HG02981 (cell line): ENCODE measurements around the gene MIEN1.
"Not testable (repeated sequence)": the region's sequence is repeated elsewhere in the genome, so short reads cannot be mapped to it uniquely, and the experiment has no call there.

ENCODE experiments used
- ATAC-seq: cut with Tn5 transposase; IDR thresholded peaks from one replicate; pipeline ENCODE4 v1.9.1; 2021; ENCODE audit warnings: mild to moderate bottlenecking, moderate library complexity; ENCODE audit not compliant: unreplicated experiment

MIEN1 gene, protein sequence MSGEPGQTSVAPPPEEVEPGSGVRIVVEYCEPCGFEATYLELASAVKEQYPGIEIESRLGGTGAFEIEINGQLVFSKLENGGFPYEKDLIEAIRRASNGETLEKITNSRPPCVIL

DNA sequence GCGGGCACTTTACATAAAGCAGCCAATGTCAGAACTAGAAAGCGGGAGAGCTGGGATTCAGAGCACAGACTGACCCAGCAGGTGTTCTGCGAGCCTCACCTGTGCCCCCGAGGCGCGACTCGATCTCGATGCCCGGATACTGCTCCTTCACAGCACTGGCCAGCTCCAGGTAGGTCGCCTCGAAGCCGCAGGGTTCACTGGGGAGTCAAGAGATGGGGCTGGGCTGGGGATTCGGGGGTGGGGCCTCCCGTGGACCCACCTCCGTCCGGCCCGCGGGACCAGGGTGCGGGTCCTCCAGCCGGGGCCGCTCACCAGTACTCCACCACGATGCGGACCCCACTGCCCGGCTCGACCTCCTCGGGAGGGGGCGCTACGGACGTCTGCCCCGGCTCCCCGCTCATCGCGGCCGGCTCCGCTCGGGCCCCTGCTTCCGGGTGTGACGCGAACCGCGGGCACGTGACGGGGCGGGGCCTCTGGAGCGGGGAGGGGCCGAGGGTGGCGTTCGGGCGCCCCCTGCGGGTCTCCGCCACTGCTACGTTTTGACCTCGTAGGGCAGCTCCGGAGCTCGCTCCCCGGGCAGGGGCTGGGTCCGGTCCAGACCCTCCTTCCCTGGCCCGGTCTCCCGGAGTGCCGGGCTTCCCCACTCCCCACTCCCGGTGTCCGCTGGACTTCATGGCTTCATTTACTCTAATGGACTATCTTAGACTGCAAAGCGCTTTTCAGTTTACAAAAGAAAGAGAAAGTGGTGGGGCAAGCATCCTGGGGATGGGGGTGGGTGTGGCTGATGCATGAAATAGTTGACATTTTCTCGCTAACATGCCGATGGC, at the start of gene MIEN1:
TSS of gene MIEN1 (minus strand) at position 438 of the 827 bp plus-strand sequence. CDS start at position 401, 37 bp downstream.
- peak; percentile 85 for ATAC-seq

DNA sequence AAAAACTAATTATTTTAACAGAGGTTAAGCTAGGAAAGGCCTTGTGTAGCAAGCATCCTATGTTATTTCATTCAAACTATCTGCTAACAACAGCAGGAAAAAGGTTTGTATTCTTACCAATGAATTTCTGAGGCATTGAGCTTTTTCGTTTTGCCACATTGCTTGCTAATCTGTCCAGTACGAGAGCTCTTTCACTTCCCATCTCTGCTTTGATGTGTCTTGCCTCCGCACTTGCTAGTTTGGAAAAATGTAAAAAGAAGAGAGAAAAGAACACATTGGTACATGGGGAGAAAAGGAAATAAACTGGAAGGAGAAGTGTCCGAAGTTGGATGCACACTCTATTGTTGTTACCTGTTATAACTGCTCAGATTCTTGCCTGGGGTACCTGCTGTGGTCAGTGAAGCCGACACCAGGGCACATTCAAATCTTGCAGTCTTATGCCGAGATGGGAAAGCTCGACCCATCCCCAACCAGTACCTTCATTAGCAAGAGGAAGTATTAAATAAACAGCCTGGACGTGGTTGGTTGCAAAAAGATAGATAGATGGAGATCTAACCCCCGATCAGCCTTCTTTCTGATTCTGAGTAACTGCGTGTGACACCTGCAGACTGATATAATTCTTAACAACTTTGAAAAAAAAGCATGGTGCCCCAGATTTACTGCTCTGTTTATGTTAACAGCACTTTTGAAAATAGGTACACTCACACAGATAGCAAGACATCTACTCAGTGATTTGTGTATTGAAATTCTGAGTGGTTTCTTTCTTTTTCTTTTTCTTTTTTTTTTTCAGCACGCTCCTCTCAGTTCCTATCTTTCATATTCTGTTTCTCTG, 47.4 kb upstream of the MIEN1 start:
- peak; percentile 43 for ATAC-seq

DNA sequence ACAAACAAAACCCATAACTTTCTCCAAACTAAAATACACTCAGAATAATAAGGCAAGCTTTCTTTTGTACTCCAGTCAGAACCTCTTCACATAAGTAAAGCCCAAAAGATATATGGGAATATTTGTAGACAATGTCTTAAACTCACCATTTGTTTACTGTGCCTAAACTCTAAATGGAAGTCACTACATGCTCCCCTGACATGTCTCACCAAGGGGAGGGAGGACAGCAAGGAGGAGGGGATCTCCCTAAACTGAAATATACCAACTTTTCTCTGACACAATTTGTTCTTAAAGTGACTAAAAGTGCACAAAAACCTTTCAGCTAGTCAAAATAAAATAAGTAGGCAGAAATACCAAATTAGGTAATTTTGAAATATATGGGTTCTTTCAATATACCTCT, 45.9 kb upstream of the MIEN1 start:
- ATAC-seq: no peak

DNA sequence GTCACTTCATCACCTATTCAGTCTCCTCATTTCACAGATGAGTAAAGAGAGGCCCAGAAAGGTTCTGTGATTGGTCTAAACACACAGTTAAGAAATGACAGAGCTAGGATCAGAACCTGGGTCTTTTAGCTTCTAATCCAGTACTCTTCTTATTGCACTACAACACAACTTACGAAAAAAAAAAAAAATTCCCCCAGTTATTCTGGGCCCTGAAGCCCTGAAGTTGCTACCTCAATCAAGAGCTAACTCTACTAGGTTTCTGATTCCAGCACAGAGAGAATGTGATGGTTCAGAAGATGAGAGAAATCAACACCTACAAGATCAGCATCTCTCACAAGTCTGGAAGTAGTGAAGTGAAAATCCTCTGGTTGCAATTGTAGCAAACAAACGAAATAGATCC, 44.7 kb upstream of the MIEN1 start:
- no peak for ATAC-seq

DNA sequence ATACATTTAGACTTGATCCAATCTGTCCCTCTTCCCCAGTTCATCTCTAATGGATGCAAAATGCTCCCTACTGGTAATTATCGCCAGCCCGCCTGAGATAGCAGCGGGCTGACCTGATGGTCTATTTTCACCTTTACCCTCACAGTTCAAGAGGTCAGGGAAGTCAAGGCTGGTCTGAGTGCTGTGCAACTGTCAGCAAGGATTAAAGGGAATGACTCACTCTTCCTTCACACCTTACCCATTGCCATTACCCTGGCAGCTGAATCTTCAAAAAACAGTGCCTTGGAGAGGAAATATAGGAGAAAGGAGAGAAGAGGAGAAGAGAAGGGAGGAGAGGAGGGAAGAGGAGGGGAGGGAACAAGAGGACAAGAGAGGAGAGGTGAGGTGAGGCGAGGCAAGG, 43.7 kb upstream of the MIEN1 start:
- no peak for ATAC-seq

DNA sequence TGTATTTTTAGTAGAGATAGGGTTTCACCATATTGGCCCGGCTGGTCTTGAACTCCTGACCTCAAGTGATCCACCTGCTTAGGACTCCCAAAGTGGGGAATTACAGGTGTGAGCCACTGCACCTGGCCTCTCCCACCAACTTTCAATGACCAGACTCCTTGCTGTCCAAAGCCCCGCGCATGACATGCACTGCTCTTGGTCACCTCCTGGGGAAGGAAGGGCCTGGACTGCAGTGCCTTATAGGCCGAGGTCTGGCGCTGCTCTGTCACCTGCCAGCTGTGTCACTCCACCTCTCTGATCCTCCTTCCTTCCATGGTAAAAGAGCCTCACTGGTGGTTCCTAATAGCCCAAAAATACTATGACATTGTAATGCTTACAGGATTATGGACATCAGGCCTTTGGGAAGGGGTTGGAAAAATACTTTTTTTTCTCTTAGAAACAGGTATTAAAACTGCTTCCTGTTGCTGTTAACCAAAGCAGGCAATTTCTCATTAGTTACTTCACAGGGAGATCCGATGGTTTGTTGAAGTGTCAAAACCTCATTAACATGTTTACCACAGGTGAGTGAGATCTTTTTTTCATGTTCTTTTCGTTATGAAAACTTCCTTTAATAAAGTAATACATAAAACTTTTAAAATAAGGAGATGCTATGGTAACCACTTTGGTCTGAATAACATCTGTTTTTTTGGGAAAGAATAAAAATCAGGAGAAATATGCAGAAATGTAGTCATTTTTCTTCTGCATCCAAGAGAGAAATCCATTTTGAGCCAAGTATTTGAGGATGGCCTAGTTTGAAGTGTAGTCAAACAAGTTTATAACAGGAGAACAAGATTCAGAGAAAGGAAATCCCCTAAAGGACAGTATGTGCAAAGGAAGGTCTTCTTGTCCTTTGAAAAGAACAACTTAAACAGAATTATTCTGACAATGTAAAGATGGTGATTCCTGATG, 42.9 kb upstream of the MIEN1 start:
- no peak for ATAC-seq

DNA sequence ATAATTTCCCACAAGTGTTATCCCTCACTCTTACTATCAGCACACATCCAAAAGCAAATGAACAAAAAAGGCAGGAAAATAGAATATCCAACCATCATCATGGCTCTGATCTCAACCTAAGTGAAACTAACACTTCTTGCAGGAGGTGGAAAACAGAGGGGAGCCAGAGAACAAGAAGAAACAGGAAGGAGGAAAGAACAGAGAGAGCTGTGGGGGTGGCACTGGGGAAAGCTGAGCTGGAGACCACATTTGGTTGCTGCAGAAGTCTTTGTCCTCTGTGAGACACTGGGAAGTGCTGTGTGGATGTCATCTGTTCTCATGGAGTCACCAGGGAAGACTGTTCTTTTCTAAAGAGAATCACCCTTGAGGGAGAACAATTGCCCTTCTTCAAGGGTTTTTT, 42.1 kb upstream of the MIEN1 start:
- no peak for ATAC-seq

DNA sequence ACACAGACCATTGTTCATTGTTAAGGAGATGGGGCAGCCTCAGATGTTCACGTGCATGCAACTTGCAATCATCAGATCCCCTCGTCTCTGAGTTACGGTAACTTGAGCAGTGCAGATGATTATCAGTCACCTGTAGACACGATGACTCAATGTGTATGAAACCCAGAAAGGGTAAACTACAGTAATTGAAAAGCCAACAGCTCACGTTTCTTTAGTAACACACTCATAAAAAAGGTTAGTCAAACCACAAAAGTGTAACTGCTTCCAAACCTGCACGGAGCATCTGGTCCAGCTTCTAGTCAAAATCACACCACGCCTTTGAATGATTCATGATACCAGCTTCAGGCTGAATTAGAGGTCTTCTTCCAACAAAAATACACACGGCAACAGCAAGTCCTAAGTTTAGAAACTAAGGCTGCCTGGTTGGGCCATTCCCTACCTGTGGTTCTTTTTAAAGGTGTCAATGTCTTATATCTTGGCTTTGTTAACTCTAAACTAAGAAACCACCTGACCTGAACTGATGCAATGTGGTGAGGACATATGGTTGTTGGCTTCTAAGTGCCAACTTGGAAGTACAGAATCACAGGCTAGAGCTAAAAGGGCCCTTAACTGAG, 39.7 kb upstream of the MIEN1 start:
- ATAC-seq: peak; percentile 62

DNA sequence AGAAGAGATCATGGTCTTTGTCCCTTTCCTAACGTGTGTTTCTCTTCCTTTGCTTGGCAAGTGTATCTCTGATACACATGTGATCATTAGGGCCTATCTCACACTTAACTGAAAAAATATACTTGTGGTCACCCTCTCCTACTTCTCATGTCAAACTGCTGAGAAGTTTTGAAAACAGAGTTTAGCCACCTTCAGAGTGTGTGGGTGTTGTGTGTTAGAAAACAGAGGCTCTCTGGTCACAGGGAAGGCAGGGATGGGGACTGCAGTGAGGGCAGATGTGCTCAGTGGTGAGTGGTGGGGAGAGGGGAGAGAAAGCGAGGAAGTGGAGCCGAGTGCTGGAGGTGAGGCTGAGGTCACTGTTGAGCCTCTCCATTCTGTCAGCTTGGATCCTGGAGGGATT, 36.8 kb upstream of the MIEN1 start:
- no peak for ATAC-seq

DNA sequence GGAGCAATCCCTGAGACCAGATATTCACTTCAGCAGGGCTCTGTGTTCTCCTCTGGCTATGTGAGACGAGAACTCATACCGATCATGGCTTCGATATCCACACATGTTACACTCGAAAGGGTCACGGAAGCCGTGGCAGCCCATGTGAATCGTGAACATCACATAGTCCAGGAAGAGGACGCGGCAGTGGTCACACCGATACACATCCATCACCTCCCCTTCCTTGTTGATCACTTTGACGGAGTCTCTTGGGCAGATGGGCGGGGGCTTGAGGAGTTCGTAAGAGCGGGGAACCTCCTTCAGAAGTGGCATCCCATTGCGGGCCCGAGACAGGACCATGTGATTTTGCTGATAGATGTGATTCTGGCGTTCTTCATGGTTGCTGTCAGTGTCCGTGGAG, 35.4 kb upstream of the MIEN1 start:
- no peak for ATAC-seq

DNA sequence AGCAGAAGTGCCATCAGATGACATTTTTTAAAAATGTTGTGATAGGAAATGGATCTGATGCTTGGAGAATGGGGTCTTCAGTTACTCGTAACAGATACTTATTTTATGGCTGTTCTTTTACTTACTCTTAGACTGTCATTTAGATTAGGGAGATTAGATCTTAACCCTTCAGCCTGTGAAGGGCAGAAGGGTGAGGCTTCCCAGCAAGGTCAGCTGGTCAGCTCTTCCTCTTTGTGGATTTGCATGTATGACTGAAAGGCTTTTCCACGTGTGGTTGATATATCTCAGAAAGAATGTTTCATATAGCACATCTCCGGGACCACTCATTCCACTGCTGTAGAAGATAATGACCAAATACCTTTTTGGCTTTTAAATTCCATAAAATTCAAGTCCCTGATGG, 34.8 kb upstream of the MIEN1 start:
- ATAC-seq: no peak

DNA sequence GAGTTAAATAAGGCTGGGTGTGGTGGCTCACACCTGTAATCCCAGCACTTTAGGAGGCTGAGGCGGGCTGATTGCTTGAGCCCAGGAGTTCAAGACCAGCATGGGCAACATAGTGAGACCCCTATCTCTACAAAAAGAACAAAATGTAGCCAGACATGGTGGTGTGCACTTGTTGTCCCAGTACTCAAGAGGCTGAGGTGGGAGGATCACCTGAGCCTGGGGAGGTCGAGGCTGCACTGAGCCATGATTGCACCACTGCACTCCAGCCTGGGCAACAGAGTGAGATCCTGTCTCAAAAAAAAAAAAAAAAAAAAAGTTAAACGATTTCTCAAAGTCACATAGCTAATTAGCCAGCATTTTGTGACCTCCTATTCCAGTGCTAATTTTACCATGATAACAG, 33.8 kb upstream of the MIEN1 start:
- ATAC-seq: not testable (repeated sequence)

DNA sequence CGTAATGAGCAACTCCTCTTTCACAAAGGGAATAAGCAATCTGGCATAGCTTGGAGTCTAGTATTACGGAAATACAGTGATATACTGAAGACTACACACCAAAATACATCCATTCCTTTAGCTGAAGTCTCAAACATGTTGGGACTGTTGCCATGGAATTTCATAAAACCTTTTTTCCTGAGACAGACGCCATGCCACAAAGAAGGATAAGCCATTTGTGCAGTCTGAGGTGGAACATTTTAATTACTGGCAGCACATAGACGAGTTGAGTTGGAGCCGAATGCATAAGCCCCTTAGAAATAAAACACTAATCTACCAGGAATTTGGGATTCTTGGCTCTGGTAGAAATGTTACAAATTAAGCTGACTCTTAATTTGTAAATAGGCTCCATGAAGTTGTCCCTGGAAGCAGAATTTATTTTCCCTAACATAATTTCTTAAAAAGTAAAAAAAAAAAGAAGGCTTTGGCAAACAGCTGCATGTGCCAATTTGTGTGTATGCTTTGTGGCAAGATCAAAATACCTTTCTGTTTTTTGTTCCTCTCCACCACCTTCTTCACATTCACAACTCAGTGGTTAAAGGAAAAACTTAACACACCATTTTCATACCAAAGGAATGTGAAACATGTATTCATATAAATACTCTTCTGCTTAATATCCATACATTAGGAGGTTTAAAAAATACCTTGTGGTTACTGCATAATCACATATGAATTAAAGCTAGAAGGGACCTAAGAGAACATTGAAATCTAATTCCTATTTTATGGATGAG, 32.9 kb upstream of the MIEN1 start:
- ATAC-seq: no peak

DNA sequence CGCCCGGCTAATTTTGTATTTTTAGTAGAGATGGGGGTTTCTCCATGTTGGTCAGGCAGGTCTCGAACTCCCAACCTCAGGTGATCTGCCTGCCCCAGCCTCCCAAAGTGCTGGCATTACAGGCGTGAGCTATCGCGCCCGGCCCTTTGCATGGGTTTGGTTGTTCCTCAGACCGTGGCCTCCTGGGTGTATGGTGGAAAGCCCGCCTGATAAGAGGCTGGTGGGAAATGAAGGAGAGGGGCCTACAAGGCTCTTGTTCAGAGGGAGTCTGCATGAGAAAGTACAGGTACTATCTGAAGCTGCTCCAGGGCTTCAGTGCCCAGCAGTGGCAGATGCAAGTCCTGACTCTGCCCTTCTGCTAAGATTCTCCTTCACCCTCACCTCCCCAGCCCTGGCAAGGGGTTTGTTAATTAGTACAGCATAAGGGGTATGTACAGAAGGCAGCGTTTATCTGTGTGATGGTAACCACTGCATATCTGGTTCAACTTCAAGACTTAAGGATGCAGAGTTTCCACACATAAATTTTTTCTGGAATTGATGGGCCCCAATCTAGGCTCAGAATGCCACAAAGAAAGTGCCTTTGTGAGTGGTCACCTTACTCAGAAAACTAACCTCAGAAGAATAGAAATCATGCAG, 31.6 kb upstream of the MIEN1 start:
- no peak for ATAC-seq

DNA sequence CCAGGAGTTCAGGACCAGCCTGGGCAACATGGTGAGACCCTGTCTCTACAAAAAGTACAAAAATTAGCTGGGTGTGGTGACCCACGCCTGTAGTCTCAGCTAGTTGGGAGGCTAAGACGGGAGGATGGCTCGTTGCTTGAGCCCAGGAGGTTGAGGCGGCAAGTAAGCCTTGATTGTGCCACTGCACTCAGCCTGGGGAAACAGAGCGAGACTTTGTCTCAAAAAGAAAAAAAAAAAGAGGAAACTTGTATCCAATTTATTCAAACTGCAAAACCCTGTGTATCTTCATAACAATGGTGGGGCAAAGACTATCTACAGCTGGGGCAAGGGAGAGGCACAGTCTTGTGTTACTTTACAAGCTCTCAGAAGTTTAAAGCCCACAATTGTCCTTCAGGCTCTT, 28.9 kb upstream of the MIEN1 start:
- ATAC-seq: no peak

DNA sequence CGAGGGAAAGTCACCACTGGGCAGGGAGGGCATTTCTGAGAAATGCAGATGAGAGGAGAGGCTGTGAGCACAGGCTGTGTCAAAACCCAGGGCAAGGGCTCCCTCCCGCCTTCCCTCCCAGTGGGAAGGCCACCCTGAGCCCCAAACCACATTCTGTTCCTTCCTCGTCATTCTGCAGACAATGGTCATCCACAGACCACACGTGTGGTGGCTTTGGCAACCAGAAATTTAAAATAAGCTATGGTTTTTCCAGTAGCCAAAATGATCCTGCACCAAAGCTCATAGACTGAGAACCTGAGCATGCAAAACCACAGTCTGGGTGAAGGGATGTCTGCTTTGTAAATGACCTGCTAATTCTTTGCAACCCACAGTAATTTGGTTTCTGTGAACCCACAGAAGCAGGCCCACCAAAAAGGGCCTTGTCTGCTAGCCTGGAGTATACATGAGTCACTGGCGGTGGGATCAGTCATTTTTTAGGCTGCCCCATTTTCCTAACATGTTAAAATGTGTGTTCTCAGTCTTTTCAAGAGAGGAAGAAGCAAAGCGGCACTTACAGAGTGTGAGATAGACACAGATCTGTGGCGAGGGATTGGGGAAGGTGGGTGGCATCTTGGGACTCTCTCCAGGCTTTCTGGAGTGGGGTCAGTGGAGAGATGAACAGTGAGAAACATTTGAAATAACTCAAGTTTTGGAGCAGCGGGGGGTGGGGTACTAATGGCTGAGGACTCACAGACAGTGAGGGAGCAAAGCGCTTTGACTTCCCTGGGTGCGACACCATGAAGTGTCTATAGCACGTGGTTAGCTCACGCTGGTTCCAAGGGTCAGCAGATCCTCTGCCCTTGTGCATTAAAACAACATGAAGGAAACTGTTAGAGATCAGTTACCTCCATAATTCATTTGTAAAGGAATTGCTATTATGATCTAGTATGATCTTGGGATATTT, 27.9 kb upstream of the MIEN1 start:
- no peak for ATAC-seq

DNA sequence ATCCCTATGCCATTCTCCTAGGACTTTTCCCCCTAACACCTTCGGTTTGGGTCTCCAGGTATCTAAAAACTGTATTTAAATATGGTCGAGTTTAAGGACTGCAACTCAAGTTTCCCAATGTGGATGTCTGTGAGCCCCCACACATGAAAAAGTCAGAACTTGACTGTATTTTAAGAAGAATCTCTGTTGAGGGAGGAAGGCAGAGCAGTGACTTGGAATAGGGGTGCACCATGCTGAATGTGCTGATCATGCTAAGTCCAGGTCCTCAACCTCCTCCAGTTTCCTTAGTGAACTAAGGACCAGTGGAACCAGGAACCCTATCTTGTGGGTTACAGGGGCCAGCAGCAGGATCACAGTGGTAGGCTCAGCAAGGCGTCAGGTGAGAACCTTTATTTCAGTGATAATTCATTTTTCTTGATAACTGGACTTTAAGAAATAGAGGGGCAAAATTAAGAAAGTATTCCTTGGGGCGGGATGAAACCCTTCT, 26.9 kb upstream of the MIEN1 start:
- ATAC-seq: no peak
